ENCODE results near the gene MIS12.

The MIS12 gene

DNA sequence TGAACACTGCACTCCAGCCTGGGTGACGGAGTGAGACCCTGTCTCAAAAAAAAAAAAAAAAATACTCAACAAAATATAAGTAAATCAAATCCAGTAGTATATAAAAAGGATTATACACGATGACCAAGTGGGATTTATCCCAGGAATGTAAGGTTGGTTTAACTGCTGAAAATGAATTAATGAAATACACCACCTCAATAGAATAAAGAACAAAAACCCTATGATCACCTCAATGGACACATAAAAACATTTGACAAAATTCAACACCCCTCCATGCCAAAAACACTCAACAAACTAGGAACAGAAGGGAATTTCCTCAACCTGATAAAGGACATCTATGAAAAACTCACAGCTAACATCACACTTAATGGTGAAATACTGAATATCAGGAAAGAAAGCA lies 6.6 kb downstream of the MIS12 start:
- TF ChIP-seq SIN3A (IDR thresholded peaks at IDR 0.05; ENCODE audit: borderline replicate concordance, insufficient read depth, low read length) (no peak), TAF1 (IDR thresholded peaks at IDR 0.05; ENCODE audit: borderline replicate concordance, insufficient read depth, low read length) (no peak), FOXP2 (optimal IDR thresholded peaks at IDR 0.05; ENCODE audit: borderline replicate concordance, extremely low read depth, extremely low read length, insufficient read depth) (no peak), POLR2AphosphoS5 (IDR thresholded peaks at IDR 0.05; ENCODE audit: low read depth, low read length) (no peak)
- TF ChIP-seq, protein P1, sequence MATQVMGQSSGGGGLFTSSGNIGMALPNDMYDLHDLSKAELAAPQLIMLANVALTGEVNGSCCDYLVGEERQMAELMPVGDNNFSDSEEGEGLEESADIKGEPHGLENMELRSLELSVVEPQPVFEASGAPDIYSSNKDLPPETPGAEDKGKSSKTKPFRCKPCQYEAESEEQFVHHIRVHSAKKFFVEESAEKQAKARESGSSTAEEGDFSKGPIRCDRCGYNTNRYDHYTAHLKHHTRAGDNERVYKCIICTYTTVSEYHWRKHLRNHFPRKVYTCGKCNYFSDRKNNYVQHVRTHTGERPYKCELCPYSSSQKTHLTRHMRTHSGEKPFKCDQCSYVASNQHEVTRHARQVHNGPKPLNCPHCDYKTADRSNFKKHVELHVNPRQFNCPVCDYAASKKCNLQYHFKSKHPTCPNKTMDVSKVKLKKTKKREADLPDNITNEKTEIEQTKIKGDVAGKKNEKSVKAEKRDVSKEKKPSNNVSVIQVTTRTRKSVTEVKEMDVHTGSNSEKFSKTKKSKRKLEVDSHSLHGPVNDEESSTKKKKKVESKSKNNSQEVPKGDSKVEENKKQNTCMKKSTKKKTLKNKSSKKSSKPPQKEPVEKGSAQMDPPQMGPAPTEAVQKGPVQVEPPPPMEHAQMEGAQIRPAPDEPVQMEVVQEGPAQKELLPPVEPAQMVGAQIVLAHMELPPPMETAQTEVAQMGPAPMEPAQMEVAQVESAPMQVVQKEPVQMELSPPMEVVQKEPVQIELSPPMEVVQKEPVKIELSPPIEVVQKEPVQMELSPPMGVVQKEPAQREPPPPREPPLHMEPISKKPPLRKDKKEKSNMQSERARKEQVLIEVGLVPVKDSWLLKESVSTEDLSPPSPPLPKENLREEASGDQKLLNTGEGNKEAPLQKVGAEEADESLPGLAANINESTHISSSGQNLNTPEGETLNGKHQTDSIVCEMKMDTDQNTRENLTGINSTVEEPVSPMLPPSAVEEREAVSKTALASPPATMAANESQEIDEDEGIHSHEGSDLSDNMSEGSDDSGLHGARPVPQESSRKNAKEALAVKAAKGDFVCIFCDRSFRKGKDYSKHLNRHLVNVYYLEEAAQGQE (IDR thresholded peaks at IDR 0.05; ENCODE audit: insufficient read depth in 1 of 2, low read depth in 2 of 2, low read length in 2 of 2) = no peak

DNA sequence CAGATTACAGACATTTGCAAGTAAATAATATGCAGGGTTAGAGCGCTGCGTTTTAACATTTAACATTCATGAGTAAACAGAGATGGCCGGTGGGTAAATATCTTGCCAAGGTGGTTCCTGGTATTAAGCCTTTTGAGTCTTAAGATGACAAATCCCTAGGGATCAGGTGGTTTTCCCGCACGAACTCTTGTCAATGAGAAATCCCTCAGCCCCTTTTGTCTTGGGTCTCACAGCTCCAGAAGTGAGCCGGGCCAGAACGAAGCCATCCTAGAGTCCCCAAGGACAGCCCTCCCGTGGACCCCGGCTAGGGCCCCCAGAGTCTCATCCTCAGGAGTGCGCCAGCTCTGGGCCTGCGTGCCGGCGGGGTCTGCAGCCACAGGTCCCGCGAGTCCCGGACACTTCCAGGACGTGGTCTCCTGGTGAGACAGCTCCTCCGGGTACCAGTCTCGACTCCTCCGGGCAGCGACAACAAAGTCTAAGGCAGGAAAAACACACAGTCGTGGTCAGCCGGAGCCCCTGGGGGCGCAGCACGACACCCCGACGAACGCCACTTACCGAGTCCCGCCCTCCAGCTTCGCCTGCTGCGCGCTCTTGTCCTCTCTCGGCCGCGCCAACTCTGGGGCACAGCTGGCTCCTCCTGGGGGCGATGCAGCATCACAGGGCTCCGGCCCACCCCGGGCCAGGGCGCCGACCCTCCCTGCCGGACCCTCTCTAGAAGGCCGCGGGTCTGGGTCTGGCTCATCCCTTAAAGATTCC lies 13.3 kb downstream of the MIS12 start:
- TF ChIP-seq TAF1 (IDR thresholded peaks at IDR 0.05; ENCODE audit: borderline replicate concordance, insufficient read depth, low read length) = no peak

DNA sequence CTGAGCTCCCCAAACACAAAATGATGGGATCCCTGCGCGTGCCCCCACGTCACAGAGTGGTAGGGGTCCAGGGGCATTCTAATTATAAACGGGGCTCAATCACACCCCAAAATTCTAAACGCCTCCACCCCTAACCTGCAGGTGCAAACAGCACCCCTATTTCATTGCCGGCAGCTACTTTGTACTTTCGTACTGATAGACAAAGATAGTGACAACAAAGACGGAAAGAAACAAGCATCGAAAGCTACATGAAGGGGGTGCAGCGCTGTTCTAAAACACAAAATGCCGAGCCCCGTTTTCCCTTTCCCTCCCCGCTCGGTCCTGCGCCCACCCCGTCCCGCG lies 13.9 kb downstream of the MIS12 start:
- no peak for TF ChIP-seq POLR2AphosphoS5 (IDR thresholded peaks at IDR 0.05; ENCODE audit: low read depth, low read length)
- TF ChIP-seq, protein P1 (IDR thresholded peaks at IDR 0.05; ENCODE audit: insufficient read depth in 1 of 2, low read depth in 2 of 2, low read length in 2 of 2) = no peak
- no peak for TF ChIP-seq TAF1 (IDR thresholded peaks at IDR 0.05; ENCODE audit: borderline replicate concordance, insufficient read depth, low read length)
- no peak for TF ChIP-seq FOXP2 (optimal IDR thresholded peaks at IDR 0.05; ENCODE audit: borderline replicate concordance, extremely low read depth, extremely low read length, insufficient read depth)
- TF ChIP-seq SIN3A (IDR thresholded peaks at IDR 0.05; ENCODE audit: borderline replicate concordance, insufficient read depth, low read length) = no peak

DNA sequence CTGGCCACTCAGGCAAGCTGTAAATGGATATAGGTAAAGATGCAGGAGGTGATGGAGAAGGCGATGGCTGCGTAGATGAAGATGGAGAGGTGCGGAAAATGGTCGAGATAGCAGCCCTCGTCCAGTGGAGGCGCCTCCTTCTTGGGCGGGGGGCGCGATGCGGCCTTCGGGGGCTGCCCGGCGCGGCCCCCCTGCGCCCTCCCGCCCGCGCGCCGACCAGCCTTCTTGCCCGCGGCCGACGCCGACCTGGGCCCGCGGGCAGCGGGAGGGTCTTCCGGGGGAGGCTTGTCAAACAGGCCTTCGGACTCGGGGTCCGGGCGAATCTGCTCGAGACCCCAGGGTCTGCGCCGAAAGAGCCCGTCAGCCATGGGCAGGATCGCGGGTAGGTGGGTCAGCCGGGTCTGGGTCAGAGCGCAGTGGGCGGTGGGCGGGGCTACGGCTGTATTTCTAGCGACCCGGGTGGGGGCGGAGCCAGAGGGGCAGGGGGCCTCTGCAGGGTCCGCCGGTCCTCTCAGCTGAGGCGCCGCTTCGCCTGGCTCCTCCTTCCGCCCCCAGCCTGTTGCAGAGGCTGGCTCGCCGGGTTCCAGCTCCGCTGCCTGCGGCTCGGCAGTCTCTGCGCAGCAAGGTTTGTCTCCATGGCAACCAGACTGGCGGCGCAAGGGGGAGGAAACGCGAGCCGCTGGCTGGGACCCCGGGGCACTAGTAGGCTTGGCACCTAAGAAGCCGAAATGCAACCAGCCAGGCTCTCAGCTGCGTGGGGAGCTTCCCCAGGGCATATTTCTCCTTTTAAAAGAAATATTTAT lies 14.4 kb downstream of the MIS12 start:
- TF ChIP-seq FOXP2 (optimal IDR thresholded peaks at IDR 0.05; ENCODE audit: borderline replicate concordance, extremely low read depth, extremely low read length, insufficient read depth) = peak; percentile 48
- no peak for TF ChIP-seq TAF1 (IDR thresholded peaks at IDR 0.05; ENCODE audit: borderline replicate concordance, insufficient read depth, low read length)

DNA sequence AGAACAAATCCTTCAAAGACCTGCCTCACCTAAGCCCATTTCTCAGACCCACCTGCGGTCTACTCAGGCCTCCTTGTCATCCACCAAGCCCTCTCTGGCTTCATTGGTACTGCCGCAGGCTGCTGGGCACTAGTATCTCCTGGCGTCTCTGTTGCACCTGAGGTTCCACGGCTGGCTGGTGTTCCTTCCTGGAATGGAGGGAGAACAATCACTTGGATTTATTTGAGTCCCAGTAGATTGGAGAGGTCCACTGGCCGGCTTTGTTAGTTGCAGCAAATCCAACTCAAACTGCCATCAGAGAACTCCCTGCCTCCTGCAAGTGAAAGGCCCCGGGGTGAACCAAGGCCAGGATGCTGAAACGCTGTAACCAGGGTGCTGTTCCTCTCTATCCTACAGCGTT lies 15.3 kb downstream of the MIS12 start:
- TF ChIP-seq TAF1 (IDR thresholded peaks at IDR 0.05; ENCODE audit: borderline replicate concordance, insufficient read depth, low read length) = no peak
- no peak for TF ChIP-seq FOXP2 (optimal IDR thresholded peaks at IDR 0.05; ENCODE audit: borderline replicate concordance, extremely low read depth, extremely low read length, insufficient read depth)
- TF ChIP-seq, protein P1 (IDR thresholded peaks at IDR 0.05; ENCODE audit: insufficient read depth in 1 of 2, low read depth in 2 of 2, low read length in 2 of 2) = no peak
- no peak for TF ChIP-seq SIN3A (IDR thresholded peaks at IDR 0.05; ENCODE audit: borderline replicate concordance, insufficient read depth, low read length)
- TF ChIP-seq POLR2AphosphoS5 (IDR thresholded peaks at IDR 0.05; ENCODE audit: low read depth, low read length) = no peak

DNA sequence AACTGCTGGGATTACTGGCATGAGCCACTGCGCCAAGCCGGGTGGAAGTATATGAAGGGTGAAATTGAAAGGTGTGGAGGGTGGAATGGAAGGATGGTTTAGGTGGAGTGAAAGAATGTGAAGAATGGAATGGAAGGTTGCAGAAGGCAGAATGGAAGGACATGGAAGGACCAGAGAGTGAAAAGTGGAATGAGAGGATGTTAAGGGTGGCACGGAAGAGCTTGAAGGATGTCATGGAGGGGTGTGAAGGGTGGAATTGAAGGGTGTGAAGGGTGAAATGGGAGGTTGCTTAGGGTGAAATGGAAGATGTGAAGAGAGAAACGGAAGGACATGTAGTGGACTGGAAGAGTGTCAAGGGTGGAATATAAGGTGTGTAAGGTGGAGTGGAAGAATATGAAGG lies 16.2 kb downstream of the MIS12 start:
- TF ChIP-seq, protein P1 (IDR thresholded peaks at IDR 0.05; ENCODE audit: insufficient read depth in 1 of 2, low read depth in 2 of 2, low read length in 2 of 2) = no peak
